Spleen (tissue), 11 donors: ENCODE data around the gene HRC. TPM values are rescaled to one million over a fixed set of nuclear protein-coding genes. Genes with fewer than 3 reads are reported as not detected.
A peak's percentile ranks its signal among the peaks of the same experiment; 100 is the strongest.

ENCODE experiments used
- DNase-seq: peaks from one replicate; pipeline ENCODE4 v3.0.0-alpha.2; 2020
- H3K27ac ChIP-seq, 8 donors: fragments of 200-600 bp; sonication (generic) in 7 of 8; 1 replicate in 4 of 8; 2 replicates in 4 of 8; pipeline versions ENCODE4 v1.5.0 to v1.8.0; 2016 to 2021; ENCODE audit warnings: inconsistent platforms in 4 of 8, mild to moderate bottlenecking in 4 of 8, moderate library complexity in 1 of 8
- H3K27me3 ChIP-seq, 7 donors: fragments of 200-600 bp; sonication (generic) in 6 of 7; replicated peaks in 1 of 7; 1 replicate in 4 of 7; 2 replicates in 3 of 7; pipeline versions ENCODE4 v1.5.0 to v1.8.0; 2016 to 2021; ENCODE audit warnings: inconsistent platforms in 3 of 7, mild to moderate bottlenecking in 1 of 7
- H3K36me3 ChIP-seq, 6 donors: fragments of 200-600 bp; sonication (generic) in 5 of 6; 1 replicate in 4 of 6; 2 replicates in 2 of 6; pipeline versions ENCODE4 v1.5.0 to v1.8.0; 2016 to 2021; ENCODE audit warnings: inconsistent platforms in 2 of 6
- H3K4me1 ChIP-seq, 6 donors: fragments of 200-600 bp; sonication (generic) in 5 of 6; 1 replicate in 3 of 6; 2 replicates in 3 of 6; pipeline versions ENCODE4 v1.5.0 to v1.8.0; 2016 to 2021; ENCODE audit warnings: inconsistent platforms in 3 of 6
- H3K4me3 ChIP-seq, 8 donors: fragments of 200-600 bp; sonication (generic) in 7 of 8; 1 replicate in 4 of 8; 2 replicates in 4 of 8; pipeline versions ENCODE4 v1.5.0 to v1.8.0; 2016 to 2021; ENCODE audit warnings: inconsistent platforms in 4 of 8, mild to moderate bottlenecking in 4 of 8, moderate library complexity in 2 of 8
- H3K9me3 ChIP-seq, 8 donors: fragments of 200-600 bp; sonication (generic) in 7 of 8; 1 replicate in 4 of 8; 2 replicates in 4 of 8; pipeline versions ENCODE4 v1.5.0 to v1.8.0; 2016 to 2021; ENCODE audit warnings: inconsistent platforms in 4 of 8
- CTCF ChIP-seq, 11 experiments: fragments of 200-600 bp in 7 of 11; fragments of 450-650 bp in 4 of 11; sonication (generic) in 4 of 11; IDR thresholded peaks in 8 of 11; conservative IDR thresholded peaks in 3 of 11; 1 replicate in 7 of 11; 2 replicates in 4 of 11; pipeline versions ENCODE4 v1.4.0 to v1.8.0; 2016 to 2021; ENCODE audit warnings: antibody characterized with exemption in 11 of 11, inconsistent platforms in 4 of 11, mild to moderate bottlenecking in 1 of 11
- POLR2A ChIP-seq, 3 donors: fragments of 450-650 bp; IDR thresholded peaks; one replicate each; pipeline ENCODE4 v1.5.1; 2017; ENCODE audit warnings: antibody characterized with exemption in 3 of 3, mild to moderate bottlenecking in 1 of 3
- POLR2AphosphoS5 ChIP-seq, 3 donors: sonication (generic); formaldehyde crosslinking; IDR thresholded peaks; one replicate each; pipeline ENCODE4 v1.5.1; 2017; ENCODE audit warnings: antibody characterized with exemption in 3 of 3
- WGBS, 5 donors: extraction: QIAGEN DNeasy Blood & Tissue Kit in 3 of 5; methylation state at CpG; one replicate each; pipeline versions ENCODE4 v1.1.5 to v1.1.7; 2013 to 2018; 5-methylcytosine and 5-hydroxymethylcytosine counted together
- intact Hi-C: fragments of 100-400 bp; cut with DNase I; formaldehyde crosslinking; loops from one replicate; pipeline ENCODE4 v1.15.0; 2023; ENCODE audit warnings: low total_unique reads
- polyA plus RNA-seq, 3 donors: library from polyadenylated mRNA; stranded (reverse); fragments of 200-250 nt; gene quantifications; one replicate each; pipeline ENCODE4 v1.2.1, GENCODE V29; 2013
- total RNA-seq, 7 donors: library from RNA; depleted of rRNA in 3 of 7; stranded (reverse); fragments of >200 nt in 3 of 7; fragmentation: NEBNext Ultra II Directional in 4 of 7; extraction: Animal tissue kit (Norgen Biotek cat#: 25700) in 4 of 7; gene quantifications; one replicate each; pipeline versions ENCODE4 v1.1.0 to v1.2.1, GENCODE V29; 2016 to 2021
- donor health status: healthy with polysubstance abuse.
- donor health status: DM: no; HTN: no; CAD: no; lungs with moderate emphysema.
- donor health status: DM: no; HTN: no; CAD: no.
- donor health status: Bipolar disorder and iron deficiency.
- donor health status: healthy.
- donor health status: DM: no; HTN: no; CAD: no.
- donor health status: DM: yes; HTN: yes; CAD: no.

The HRC gene
- total and polyA plus RNA-seq, 10 donors, result 0.07 to 0.47 (median 0.27) TPM; not detected in 5

- H3K4me1 ChIP-seq, result peaks cover 3 to 24% (median 14%) of the 10 kb centered on the region in 6 donors
- peak within 1 kb of the TSS; percentile 33 to 79 (median 56) for H3K4me3 ChIP-seq
- TF ChIP-seq POLR2A (IDR thresholded peaks at IDR 0.05) (no peak), POLR2AphosphoS5 (IDR thresholded peaks at IDR 0.05) (peak; percentile 36 to 81 (median 78))
- no peaks in the 10 kb centered on the region for H3K36me3 ChIP-seq
- intact Hi-C loops, result no loop called here
- DNase-seq, result peak; percentile 86
- 1 to 2% (median 2%) methylated on average over 31 to 41 of the region's 41 CpGs for WGBS, 5 donors
- H3K27ac ChIP-seq, result peak within 1 kb of the TSS in 7 of 8 donors; percentile 1 to 75 (median 51)
- peaks cover 0 to 51% (median 10%) of the 10 kb centered on the region in 7 donors for H3K27me3 ChIP-seq
- no peaks in the 10 kb centered on the region for H3K9me3 ChIP-seq
These were observed 2.4 kb upstream of the HRC start, which contains the start of gene TRPM4 for GRCh38 chr19:49157445-49158224. Gene TRPM4 (plus strand): TSS chr19:49157792. CDS start chr19:49157867, 75 bp downstream.

GRCh38 chr19:49155820-49156346 is 687 bp upstream of the HRC start:
- H3K27ac ChIP-seq, result no peak overlapping the region
- intact Hi-C loops, result no loop called here
- DNase-seq, result no peak

GRCh38 chr19:49154279-49154678 is 917 bp downstream of the HRC start:
- Histone ChIP-seq H3K27ac (no peak overlapping the region), H3K4me1 (peaks cover 10 to 54% (median 43%) of the 10 kb centered on the region in 6 donors), H3K27me3 (peaks cover 0 to 68% (median 21%) of the 10 kb centered on the region in 7 donors), H3K4me3 (no peak overlapping the region), H3K36me3 (no peaks in the 10 kb centered on the region), H3K9me3 (peaks cover 0 to 6% (median 0%) of the 10 kb centered on the region in 8 donors)
- no peak for DNase-seq
- TF ChIP-seq CTCF (IDR thresholded peaks at IDR 0.05 in 8 of 11, conservative IDR thresholded peaks at IDR 0.05 in 3 of 11) (no peak), POLR2A (IDR thresholded peaks at IDR 0.05) (no peak), POLR2AphosphoS5 (IDR thresholded peaks at IDR 0.05) (no peak)
- intact Hi-C loops, result no loop called here
- 93 to 100% (median 93%) methylated on average over 6 of the region's 6 CpGs for WGBS, 5 donors

More at GRCh38 chr19:49155820-49156346, 687 bp upstream of the HRC start:
- Histone ChIP-seq H3K4me1 (peaks cover 3 to 38% (median 27%) of the 10 kb centered on the region in 6 donors), H3K36me3 (no peaks in the 10 kb centered on the region), H3K9me3 (peaks cover 0 to 6% (median 0%) of the 10 kb centered on the region in 8 donors), H3K27me3 (peaks cover 0 to 64% (median 16%) of the 10 kb centered on the region in 7 donors), H3K4me3 (no peak overlapping the region)
- TF ChIP-seq POLR2AphosphoS5 (IDR thresholded peaks at IDR 0.05) (no peak), CTCF (IDR thresholded peaks at IDR 0.05 in 8 of 11, conservative IDR thresholded peaks at IDR 0.05 in 3 of 11) (no peak), POLR2A (IDR thresholded peaks at IDR 0.05) (no peak)
- WGBS, 5 donors, result 32 to 57% (median 40%) methylated on average over 4 of the region's 4 CpGs

- WGBS, 5 donors, result 75 to 85% (median 83%) methylated on average over 9 to 10 of the region's 10 CpGs
- no peak overlapping the region for H3K4me3 ChIP-seq
- H3K4me1 ChIP-seq, result peaks cover 15 to 58% (median 48%) of the 10 kb centered on the region in 6 donors
- DNase-seq, result no peak
- H3K36me3 ChIP-seq, result no peaks in the 10 kb centered on the region
- peaks cover 0 to 6% (median 0%) of the 10 kb centered on the region in 8 donors for H3K9me3 ChIP-seq
- intact Hi-C loops, result no loop called here
- no peak overlapping the region for H3K27ac ChIP-seq
- TF ChIP-seq POLR2AphosphoS5 (IDR thresholded peaks at IDR 0.05), result no peak
- no peak for TF ChIP-seq CTCF (IDR thresholded peaks at IDR 0.05 in 8 of 11, conservative IDR thresholded peaks at IDR 0.05 in 3 of 11)
- H3K27me3 ChIP-seq, result peaks cover 0 to 68% (median 25%) of the 10 kb centered on the region in 7 donors
These were observed 1.9 kb downstream of the HRC start for GRCh38 chr19:49153167-49153809.
